ENCODE measurements around the gene MRPL18. TPM values are rescaled to one million over a fixed set of nuclear protein-coding genes. Genes with fewer than 3 reads are reported as not detected.
"Not testable (repeated sequence)": the region's sequence is repeated elsewhere in the genome, so short reads cannot be mapped to it uniquely, and the experiment has no call there.

The MRPL18 gene
- total RNA-seq, 1 donor from 2014 or later = 60.7 TPM

DNA sequence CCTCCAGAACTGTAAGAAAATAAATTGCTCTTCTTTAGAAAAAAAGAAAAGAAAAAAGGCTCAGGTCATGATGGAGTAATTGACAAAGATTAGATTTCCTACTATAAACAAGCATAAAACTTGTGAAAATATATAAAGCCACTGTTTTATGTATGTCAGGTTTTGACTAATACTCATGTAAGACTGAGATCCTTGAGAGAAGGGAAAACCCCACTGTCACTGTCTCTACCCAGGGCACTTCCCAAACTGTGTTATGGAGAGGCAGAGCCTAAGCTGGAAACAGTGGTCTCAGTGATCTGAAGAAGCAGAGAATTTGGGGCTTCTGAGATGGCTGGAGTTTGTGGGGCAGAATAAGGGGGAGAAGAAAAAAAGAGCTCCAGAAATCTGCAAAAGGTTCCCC is 20.8 kb upstream of the MRPL18 start:
- FAIRE-seq (no peak), DNase-seq (ENCODE audit: low spot score in 2 of 2) (no peak)

DNA sequence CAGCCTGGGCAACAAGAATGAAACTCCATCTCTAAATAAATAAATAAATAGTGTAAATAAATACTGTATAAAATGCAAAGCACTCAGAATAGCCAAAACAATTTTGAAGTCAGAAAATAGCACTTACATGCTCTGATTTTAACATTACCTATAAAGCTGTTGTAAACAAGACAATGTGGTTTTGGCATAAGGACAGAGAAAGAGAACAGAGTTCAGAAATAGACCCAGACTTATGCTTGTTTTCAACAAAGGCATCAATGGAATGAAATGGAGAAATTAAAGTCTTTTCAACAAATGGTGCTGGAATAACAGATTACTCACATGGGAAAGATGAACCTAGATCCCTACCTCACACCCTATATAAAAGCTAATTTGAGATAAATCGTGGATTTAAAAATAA is 18.1 kb upstream of the MRPL18 start:
- FAIRE-seq (no peak), DNase-seq (ENCODE audit: low spot score in 2 of 2) (no peak)

GRCh38 chr6:159777240-159777904 is 12.9 kb upstream of the MRPL18 start:
- FAIRE-seq = no peak
- no peak for DNase-seq (ENCODE audit: low spot score in 2 of 2)

GRCh38 chr6:159778131-159778530 is 12.1 kb upstream of the MRPL18 start:
- FAIRE-seq (no peak), DNase-seq (ENCODE audit: low spot score in 2 of 2) (no peak)

- FAIRE-seq (no peak), DNase-seq (ENCODE audit: low spot score in 2 of 2) (no peak)
Observed at GRCh38 chr6:159778542-159779103, 11.6 kb upstream of the MRPL18 start.

- DNase-seq (ENCODE audit: low spot score in 2 of 2) (no peak), FAIRE-seq (no peak)
Observed at GRCh38 chr6:159788276-159788675, 2.0 kb upstream of the MRPL18 start.

GRCh38 chr6:159788753-159789376 is 1.4 kb upstream of the MRPL18 start:
- DNase-seq (ENCODE audit: low spot score in 2 of 2) = no peak
- FAIRE-seq = no peak

GRCh38 chr6:159789377-159790148 is 704 bp upstream of the MRPL18 start, which contains the start of gene TCP1:
Gene TCP1 (minus strand): TSS chr6:159789602. CDS start chr6:159789468, 134 bp downstream.
- DNase-seq (ENCODE audit: low spot score in 2 of 2) = peak; percentile 97 to 98
- FAIRE-seq = peak; percentile 86

DNA sequence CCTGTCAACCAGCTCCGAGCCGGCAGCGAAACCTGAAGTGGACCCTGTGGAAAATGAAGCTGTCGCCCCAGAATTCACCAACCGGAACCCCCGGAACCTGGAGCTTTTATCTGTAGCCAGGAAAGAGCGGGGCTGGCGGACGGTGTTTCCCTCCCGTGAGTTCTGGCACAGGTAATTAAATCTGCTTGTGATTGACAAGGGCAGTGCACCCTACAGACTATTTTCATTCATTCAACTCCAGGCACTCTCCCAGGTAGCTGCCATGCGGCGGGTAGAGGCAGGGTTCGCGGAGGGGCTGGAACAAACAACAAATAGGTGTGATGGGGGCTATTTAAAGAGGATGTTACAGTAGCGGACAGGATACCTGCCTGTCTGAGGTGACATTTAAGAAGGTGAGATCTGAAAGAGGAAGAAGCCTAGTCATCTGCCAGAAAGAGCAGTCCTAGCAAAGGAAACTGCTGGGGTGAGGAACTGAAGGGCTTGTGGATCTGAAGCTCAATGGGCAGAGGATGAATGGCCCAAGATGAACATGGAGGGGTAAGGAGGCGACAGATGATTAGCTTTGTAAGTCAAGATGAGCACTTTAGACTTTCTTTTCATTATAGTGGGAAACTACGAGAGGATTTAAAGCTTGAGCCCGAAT is 810 bp downstream of the MRPL18 start:
- FAIRE-seq (no peak), DNase-seq (ENCODE audit: low spot score in 2 of 2) (no peak)

DNA sequence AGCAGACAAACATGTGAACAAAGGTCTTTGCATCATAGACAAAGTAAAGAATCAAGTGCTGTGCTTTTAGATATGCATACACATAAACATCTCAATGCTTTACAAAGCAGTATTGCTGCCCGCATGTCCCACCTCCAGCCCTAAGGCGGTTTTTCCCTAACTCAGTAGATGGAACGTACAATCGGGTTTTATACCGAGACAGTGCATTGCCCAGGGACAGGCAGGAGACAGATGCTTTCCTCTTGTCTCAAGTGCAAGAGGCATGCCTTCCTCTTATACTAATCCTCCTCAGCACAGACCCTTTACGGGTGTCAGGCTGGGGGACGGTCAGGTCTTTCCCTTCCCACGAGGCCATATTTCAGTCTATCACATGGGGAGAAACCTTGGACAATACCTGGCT is 4.7 kb downstream of the MRPL18 start:
- FAIRE-seq; DNase-seq (ENCODE audit: low spot score in 2 of 2): not testable (repeated sequence)

DNA sequence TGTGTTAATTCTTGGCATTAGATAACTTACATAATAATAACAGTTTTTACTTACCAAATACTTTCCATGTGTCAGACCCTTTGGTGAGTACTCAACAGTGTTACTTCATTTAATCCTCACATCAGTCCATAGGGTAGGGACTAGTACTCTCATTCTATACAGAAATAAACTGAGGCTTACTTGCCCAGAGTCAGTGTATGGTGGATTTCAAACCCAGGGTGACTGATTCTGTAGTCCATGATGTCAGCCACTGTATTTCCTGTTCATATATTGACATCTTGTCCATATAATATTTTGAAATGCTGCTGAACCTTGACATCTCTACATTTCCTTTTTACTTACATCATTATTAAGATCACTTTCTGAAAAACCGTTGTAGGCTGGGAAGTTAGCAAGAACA is 7.3 kb downstream of the MRPL18 start:
- DNase-seq (ENCODE audit: low spot score in 2 of 2) (no peak), FAIRE-seq (no peak)

GRCh38 chr6:159800141-159800865 is 10.0 kb downstream of the MRPL18 start, which contains the start of gene PNLDC1:
Gene PNLDC1 (plus strand): TSS chr6:159800276. CDS start chr6:159800308, 32 bp downstream.
- DNase-seq (ENCODE audit: low spot score in 2 of 2) (no peak), FAIRE-seq (no peak)

DNA sequence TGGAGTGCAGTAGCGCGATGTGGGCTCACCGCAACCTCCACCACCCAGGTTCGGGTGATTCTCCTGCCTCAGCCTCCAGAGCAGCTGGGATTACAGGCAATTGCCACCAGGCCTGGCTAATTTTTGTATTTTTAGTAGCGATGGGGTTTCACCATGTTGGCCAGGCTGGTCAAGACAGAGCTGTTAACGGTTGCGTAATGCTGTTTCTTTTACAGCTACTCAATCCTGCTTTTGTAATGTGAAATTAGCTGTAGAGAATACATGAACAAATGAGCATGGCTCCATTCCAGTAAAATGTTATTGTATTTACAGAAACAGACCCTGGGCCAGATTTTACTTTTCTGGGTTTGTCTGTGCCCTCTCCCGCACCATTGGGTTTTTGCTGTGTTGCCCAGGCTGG is 11.7 kb downstream of the MRPL18 start:
- FAIRE-seq = no peak
- DNase-seq (ENCODE audit: low spot score in 2 of 2) = no peak

DNA sequence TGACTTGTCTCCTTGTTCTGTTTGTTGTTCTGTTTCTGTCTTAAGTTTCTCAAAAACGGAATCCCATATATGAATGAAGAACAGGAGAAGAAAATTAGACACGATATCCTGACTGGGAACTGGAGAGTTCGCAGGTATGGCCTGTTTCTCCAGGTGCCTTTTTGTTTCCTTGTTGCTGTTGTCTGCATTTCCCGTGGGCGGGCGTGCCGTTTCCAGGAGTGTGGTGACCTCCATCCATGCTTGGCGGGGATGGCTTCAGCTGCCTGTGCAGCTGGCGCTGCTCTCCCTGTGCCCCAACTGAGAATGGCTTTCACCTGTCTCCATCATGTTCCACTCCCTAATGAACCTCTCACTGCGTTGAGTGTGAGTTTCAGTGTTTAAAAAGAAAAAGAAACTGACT is 14.2 kb downstream of the MRPL18 start:
- DNase-seq (ENCODE audit: low spot score in 2 of 2) (no peak), FAIRE-seq (no peak)

- no peak for DNase-seq (ENCODE audit: low spot score in 2 of 2)
Observed at GRCh38 chr6:159805440-159806020, 15.3 kb downstream of the MRPL18 start.

GRCh38 chr6:159806021-159806458 is 15.8 kb downstream of the MRPL18 start:
- FAIRE-seq (no peak), DNase-seq (ENCODE audit: low spot score in 2 of 2) (no peak)

More at GRCh38 chr6:159805440-159806020, 15.3 kb downstream of the MRPL18 start:
- no peak for FAIRE-seq

DNA sequence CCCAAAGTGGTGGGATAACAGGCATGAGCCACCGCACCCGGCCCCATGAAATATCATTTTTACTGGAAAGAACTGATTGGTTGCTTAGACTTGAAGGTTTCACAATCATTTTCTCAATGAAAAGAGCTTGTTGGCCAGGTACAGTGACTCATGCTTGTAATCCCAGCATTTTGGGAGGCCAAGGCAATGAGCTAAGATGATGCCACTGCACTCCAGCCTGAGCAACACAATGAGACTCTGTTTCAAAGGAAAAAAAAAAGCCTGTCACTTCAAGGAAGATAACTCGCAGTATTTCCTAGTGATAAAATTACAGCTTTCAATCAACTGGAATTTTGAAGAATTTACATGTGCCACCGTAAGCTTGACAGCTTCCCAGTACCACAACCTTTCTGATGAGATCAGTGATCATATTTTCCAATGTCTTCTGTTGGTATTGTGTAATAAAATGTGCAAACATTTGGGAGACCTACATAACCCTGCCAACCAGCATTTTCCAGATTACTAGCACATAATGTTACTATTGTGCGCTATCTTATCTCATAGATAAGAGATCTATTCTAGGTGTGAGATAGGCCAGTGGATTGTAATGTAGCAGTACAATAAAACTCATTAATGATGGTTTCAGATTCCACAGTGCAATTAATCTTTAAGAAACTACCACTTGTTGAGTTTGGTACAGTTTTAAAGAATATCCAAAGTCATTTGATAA is 17.0 kb downstream of the MRPL18 start:
- DNase-seq (ENCODE audit: low spot score in 2 of 2) (no peak), FAIRE-seq (no peak)

DNA sequence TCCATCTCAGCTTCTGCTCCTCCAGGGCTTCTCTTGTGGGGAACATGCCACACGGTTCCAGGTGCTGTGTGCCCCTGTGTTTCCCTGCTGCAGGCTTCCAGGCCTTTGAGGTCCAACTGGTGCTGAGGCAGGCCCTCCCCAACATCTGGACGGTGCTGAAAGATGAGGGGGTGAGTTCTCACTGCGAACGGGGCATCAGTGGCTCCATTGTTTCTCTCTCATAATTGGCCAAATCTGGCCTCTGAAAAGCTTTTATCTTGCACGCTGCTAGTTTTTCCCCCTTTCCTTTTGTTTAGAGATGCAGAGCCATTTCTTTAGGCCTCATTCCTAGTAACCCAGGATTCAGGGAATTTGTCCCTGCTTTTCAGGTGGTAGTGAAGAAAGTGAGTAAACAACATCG is 18.4 kb downstream of the MRPL18 start:
- FAIRE-seq (no peak), DNase-seq (ENCODE audit: low spot score in 2 of 2) (no peak)

DNA sequence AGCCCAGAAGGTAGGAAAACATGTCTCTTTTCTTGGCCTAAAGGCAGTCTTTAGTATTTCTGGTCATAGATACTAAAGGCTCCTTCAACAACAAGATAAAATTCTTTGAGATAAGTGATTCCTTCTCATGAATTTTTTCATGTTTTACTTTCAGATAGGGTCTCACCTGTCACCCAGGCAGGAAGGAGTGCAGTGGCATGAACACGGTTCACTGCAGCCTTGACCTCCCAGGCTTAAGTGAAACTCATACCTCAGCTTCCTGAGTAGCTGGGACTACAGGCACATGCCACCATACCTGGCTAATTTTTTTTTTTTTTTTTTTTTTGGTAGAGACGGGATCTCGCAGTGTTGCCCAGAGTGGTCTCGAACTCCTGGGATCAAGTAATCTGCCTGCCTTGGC is 18.9 kb downstream of the MRPL18 start:
- DNase-seq (ENCODE audit: low spot score in 2 of 2) (no peak), FAIRE-seq (no peak)

Measured in frontal cortex (tissue), 4 donors.